Ovary (tissue), 3 donors: Measurements from ENCODE around the gene NABP1.

Source experiments
- CTCF ChIP-seq, 3 donors: fragments of 450-650 bp in 2 of 3; fragments of 200-600 bp in 1 of 3; IDR thresholded peaks; one replicate each; pipeline versions ENCODE4 v1.5.1 to v1.8.0; 2016 to 2022; ENCODE audit warnings: antibody characterized with exemption in 3 of 3, mild to moderate bottlenecking in 1 of 3
- EP300 ChIP-seq: sonication (generic); formaldehyde crosslinking; IDR thresholded peaks from one replicate; pipeline ENCODE4 v1.6.1; 2017; ENCODE audit warnings: antibody characterized with exemption
- POLR2A ChIP-seq: fragments of 450-650 bp; IDR thresholded peaks from one replicate; pipeline ENCODE4 v1.6.1; 2017; ENCODE audit warnings: antibody characterized with exemption, mild to moderate bottlenecking, moderate library complexity
- donor health status: DM: no; HTN: no; CAD: no.

GRCh38 chr2:191634791-191635190 is 43.1 kb upstream of the NABP1 start:
- TF ChIP-seq EP300, result no peak
- no peak for TF ChIP-seq CTCF (IDR thresholded peaks at IDR 0.05)
- no peak for TF ChIP-seq POLR2A
